GM12801 (cell line): ENCODE data around the gene BACH2.

Experiments used
- TF ChIP-seq, protein P1 (sequence below): IDR thresholded peaks from one replicate; pipeline ENCODE4 v1.5.1; 2011; ENCODE audit warnings: control low read depth; ENCODE audit not compliant: insufficient read length; ENCODE audit errors: extremely low read depth

The BACH2 gene

DNA sequence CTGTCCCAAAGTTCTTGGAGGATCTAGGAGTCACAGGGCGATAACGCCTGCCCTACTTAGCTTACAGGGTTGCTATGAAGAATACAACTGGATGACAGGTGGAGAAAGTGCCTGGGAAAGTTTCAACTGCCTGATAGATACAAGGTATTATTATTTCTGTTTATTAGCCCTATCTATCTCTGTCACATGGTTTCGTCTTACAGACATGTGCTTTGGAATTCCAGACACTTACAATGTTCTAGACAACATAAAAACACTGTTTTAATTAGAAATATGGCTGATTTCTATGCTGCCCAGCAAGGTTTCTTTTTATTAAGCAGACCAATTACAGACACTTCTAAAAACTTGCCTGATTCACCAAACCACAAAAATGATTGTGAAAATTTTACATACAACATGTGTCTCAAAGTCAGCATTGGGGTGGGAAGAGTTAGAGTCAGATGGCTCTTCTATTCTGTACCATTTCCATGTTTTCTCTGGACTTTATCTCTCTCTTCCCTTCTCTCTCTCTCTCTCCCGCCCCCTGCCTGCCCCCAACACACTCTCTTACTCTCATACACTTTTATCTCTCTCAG lies 352.4 kb downstream of the BACH2 start:
- TF ChIP-seq, protein P1, sequence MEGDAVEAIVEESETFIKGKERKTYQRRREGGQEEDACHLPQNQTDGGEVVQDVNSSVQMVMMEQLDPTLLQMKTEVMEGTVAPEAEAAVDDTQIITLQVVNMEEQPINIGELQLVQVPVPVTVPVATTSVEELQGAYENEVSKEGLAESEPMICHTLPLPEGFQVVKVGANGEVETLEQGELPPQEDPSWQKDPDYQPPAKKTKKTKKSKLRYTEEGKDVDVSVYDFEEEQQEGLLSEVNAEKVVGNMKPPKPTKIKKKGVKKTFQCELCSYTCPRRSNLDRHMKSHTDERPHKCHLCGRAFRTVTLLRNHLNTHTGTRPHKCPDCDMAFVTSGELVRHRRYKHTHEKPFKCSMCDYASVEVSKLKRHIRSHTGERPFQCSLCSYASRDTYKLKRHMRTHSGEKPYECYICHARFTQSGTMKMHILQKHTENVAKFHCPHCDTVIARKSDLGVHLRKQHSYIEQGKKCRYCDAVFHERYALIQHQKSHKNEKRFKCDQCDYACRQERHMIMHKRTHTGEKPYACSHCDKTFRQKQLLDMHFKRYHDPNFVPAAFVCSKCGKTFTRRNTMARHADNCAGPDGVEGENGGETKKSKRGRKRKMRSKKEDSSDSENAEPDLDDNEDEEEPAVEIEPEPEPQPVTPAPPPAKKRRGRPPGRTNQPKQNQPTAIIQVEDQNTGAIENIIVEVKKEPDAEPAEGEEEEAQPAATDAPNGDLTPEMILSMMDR, result no peak

DNA sequence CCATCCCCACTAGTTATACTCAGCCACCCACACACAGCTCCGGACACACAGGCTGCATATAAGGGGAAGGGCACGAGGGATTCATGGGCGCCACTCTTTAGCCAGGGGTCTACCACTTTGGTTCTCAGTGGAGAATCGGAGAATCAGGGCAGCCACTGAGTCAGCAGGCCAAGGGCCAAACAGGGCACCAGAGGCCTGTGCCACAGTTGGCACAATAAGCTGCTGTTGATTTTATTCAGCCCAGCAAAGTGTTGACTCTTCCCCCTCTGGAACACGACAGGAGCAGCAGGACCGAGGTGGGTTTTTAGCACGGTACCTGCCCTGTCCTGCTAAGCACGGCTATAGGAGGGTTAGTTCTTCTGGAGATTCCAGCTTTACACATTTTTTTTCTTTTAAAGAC lies 354.0 kb downstream of the BACH2 start:
- TF ChIP-seq, protein P1, result no peak

DNA sequence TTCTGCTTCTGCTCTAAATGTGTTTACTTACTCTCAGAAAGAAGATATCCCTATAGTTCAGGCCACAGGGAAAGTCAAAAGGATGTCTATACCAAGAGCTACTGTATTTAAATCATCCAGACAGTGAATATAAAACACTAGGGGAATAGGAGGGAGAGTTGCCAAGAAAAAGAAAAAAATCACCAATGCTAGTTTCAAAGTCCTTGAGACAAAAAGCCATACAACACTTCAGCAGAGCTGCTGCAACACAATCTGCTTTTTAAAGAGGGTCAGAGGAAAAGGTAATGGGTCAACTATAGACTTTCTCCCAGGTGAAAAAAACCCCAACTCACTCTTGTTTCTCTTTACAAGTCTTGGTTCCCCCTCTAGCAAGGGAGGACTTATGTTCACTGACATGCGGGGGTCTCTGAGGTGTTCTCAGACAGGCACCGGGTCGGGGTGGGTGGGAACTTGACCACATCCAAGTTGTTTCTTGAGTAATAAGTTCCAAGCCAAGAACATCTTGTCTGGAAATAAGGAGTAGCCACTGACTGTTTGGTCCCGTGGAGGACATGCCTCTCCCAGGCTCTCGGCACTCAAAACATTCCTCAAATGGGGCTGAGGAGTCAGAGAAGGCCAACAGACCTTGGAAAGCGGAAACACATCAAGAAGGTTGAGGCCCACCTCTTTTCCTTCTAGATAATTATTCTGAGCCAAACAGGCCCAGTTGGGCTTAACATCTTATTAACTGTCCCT lies 354.7 kb downstream of the BACH2 start:
- TF ChIP-seq, protein P1, result no peak

DNA sequence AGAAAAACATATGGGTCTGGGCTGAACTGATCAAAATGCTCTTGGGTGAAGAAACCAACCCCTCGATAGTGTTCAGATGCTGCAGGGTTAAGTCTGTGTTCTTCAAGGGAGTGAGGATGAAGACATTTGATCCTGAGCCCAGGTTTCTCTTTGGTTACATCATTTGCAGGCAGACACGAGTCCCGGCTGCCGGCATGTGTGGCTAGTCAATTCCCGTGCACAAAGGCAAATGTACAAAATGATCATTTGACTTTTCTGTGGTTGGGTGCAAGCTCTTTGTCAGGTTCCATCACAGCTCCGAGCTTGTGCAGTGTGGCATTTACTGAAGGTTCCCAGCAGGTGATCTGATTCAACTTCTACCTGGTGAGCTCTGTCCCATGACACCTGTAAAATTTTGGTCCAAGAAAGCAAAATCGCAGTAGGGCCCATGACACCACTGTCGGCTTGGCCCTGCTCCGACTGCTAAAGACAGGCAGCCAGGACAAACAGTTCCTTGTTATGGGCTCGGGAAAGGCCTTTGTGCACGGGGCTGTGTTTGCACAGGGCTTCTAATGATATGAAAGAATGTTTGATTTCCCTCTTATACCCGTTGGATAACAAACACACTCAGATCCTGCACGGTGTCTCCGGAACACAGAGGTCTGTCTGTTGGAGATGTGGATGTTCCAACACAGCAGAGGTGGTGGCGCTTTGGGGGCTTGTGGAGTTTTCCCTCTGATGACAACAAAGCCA lies 355.4 kb downstream of the BACH2 start:
- TF ChIP-seq, protein P1, result no peak

DNA sequence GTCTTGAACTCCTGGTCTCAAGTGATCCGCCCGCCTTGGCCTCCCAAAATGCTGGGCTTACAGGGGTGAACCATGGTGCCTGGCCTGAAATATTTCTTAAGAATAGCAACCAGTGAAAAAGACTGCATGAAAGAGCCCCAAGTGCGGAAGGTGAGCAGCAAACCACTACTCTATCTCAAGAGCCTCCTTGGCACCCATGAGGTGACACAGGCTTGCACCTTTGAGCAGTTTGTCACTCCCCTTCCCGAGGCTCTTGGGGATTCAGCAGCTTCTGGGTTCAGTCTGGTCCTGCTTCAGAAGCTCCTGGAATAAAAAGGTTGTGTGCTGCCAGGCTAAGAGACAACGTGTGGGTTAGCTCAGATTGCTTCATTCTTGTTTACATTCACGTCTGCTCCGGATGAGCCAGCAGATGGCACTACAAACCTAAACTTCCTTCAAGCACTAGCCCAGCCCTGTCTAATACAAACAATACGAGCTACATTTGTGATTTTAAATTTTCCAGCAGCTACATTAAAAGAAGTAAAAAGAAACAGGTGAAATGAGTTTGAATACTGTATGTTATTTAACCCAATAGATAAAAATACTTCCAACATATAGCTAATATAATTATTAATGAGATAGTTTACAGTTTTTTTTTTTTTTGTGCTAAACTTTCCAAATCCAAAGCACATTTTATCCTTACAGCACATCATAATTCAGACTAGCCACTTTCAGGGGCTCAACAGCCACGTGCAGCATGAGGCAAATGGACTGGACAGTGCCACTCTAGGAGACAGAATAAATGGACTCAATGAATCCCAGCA lies 356.2 kb downstream of the BACH2 start:
- TF ChIP-seq, protein P1, result no peak

DNA sequence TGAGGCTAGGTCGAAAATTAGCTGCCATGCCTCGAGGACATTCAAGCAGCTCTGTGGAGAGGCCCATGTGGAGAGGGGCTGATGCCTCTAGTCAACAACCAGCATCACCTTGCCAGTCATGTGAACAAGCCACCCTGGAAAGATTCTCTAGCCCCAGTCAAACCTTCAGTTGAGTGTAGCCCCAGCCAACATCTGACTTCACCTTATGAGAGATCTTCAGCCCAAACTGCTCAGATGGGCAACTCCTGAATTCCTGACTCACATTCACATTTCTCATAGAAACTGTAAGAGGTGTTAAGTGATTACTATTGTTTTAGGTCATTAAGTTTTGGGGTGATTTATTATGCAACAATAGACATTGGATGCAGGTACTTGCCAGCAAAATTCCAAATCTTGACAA lies 357.5 kb downstream of the BACH2 start:
- TF ChIP-seq, protein P1, result no peak

DNA sequence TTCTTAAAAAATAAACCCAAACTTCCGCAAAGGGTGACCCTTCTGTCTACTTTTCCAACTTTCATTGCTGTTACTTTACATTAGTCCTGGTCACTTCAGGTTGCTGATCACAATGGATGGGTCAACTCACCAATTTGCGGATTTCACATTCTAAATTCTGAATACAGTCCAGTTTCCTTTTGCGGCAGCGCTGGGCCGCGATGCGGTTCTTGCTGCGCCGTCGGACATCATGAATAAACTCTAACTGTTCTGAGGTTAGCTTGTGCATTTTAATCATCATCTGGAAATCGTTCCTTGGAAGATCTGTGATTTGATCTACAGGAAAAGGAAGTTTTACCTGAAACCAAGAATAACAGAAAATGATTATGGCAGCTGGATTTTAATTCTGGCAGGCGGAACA lies 358.6 kb downstream of the BACH2 start:
- TF ChIP-seq, protein P1, result no peak
